Measurements from ENCODE around the gene VPS33A.

Gene VPS33A

GRCh38 chr12:122250536-122250935, 15.8 kb downstream of the VPS33A start:
- DNase-seq (ENCODE audit: low spot score): no peak

- DNase-seq (ENCODE audit: low spot score): no peak
These were observed 16.2 kb downstream of the VPS33A start for GRCh38 chr12:122250047-122250446.

- DNase-seq (ENCODE audit: low spot score): no peak
These were observed 20.7 kb downstream of the VPS33A start for GRCh38 chr12:122245553-122245952.

GRCh38 chr12:122244565-122245371, 21.5 kb downstream of the VPS33A start:
- no peak for DNase-seq (ENCODE audit: low spot score)

- no peak for DNase-seq (ENCODE audit: low spot score)
These were observed 22.3 kb downstream of the VPS33A start for GRCh38 chr12:122243965-122244364.

GRCh38 chr12:122238861-122239260, 27.4 kb downstream of the VPS33A start:
- DNase-seq (ENCODE audit: low spot score): no peak

GRCh38 chr12:122235741-122236140, 30.6 kb downstream of the VPS33A start:
- no peak for DNase-seq (ENCODE audit: low spot score)

- DNase-seq (ENCODE audit: low spot score): no peak
These were observed 33.6 kb downstream of the VPS33A start for GRCh38 chr12:122232691-122233090.

GRCh38 chr12:122230798-122231197, 35.5 kb downstream of the VPS33A start:
- no peak for DNase-seq (ENCODE audit: low spot score)

- DNase-seq (ENCODE audit: low spot score): no peak
These were observed 38.2 kb downstream of the VPS33A start for GRCh38 chr12:122228092-122228491.

GRCh38 chr12:122227341-122227740, 39.0 kb downstream of the VPS33A start:
- DNase-seq (ENCODE audit: low spot score): no peak

- no peak for DNase-seq (ENCODE audit: low spot score)
These were observed 39.7 kb downstream of the VPS33A start for GRCh38 chr12:122226366-122227125.

- DNase-seq (ENCODE audit: low spot score): peak; percentile 93
These were observed 40.5 kb downstream of the VPS33A start, which contains the start of gene DIABLO for GRCh38 chr12:122225683-122226365. Gene DIABLO, minus strand, starts transcription at chr12:122226052. Its CDS starts 38 bp downstream, at chr12:122226014.

- DNase-seq (ENCODE audit: low spot score): no peak
These were observed 49.8 kb downstream of the VPS33A start for GRCh38 chr12:122216445-122216844.

GRCh38 chr12:122215771-122216170, 50.5 kb downstream of the VPS33A start:
- no peak for DNase-seq (ENCODE audit: low spot score)

GRCh38 chr12:122208073-122208820, 58.0 kb downstream of the VPS33A start:
- no peak for DNase-seq (ENCODE audit: low spot score)

- DNase-seq (ENCODE audit: low spot score): no peak
These were observed 58.9 kb downstream of the VPS33A start for GRCh38 chr12:122207391-122207790.

- DNase-seq (ENCODE audit: low spot score): no peak
These were observed 59.3 kb downstream of the VPS33A start for GRCh38 chr12:122206976-122207375.

GRCh38 chr12:122206111-122206881, 60.0 kb downstream of the VPS33A start:
- no peak for DNase-seq (ENCODE audit: low spot score)

- DNase-seq (ENCODE audit: low spot score): no peak
These were observed 61.0 kb downstream of the VPS33A start for GRCh38 chr12:122205053-122205925.
